H1 (cell line): ENCODE results near the gene CNR1. TPM values are rescaled to one million over a fixed set of nuclear protein-coding genes. Genes with fewer than 3 reads are reported as not detected.

ENCODE experiments used
- CTCF ChIA-PET: fragments of 300-600 bp; sonication (Branson Sonifier 250); formaldehyde crosslinking; loops from one replicate; lab custom pipeline; 2021; ENCODE audit not compliant: partially characterized antibody; lab: Charles Lee
- POLR2A ChIA-PET: fragments of 300-600 bp; sonication (Branson Sonifier 250); formaldehyde crosslinking; loops from one replicate; lab custom pipeline; 2021; ENCODE audit warnings: inconsistent platforms; ENCODE audit not compliant: partially characterized antibody; lab: Charles Lee
- DNase-seq, 2 experiments: peaks; one replicate each; pipeline versions ENCODE4 v3.0.0 to v3.0.0-alpha.2; 2010 to 2022; ENCODE audit warnings: low spot score in 2 of 2, low read depth in 1 of 2, mixed read lengths in 1 of 2
- FAIRE-seq: peaks from 2 replicates; lab custom pipeline; 2011; peaks lifted over from hg19 to GRCh38; lab: Jason Lieb, UNC
- H2AFZ ChIP-seq: 2 replicates; pipeline ENCODE4 v1.8.1; 2012; ENCODE audit warnings: low read length, inconsistent platforms
- H2AK5ac ChIP-seq: 2 replicates; pipeline ENCODE4 v1.6.1; 2013; ENCODE audit warnings: low read depth, low read length
- H2BK120ac ChIP-seq: replicated peaks from 2 replicates; pipeline ENCODE3; 2013; ENCODE audit warnings: low read depth, low read length, inconsistent platforms
- H2BK12ac ChIP-seq: 2 replicates; pipeline ENCODE4 v1.6.1; 2013; ENCODE audit warnings: low read depth, low read length
- H2BK15ac ChIP-seq: 2 replicates; pipeline ENCODE4 v1.6.1; 2013; ENCODE audit warnings: low read length
- H2BK20ac ChIP-seq: 2 replicates; pipeline ENCODE4 v1.6.1; 2013; ENCODE audit warnings: low read length
- H2BK5ac ChIP-seq: 2 replicates; pipeline ENCODE4 v1.6.1; 2013; ENCODE audit warnings: low read depth, low read length
- H3K14ac ChIP-seq: 2 replicates; pipeline ENCODE4 v1.6.1; 2013; ENCODE audit warnings: inconsistent platforms; ENCODE audit not compliant: insufficient read length
- H3K18ac ChIP-seq: 2 replicates; pipeline ENCODE4 v1.6.1; 2013; ENCODE audit warnings: low read length; ENCODE audit errors: extremely low read depth
- H3K23ac ChIP-seq: 2 replicates; pipeline ENCODE4 v1.6.1; 2013; ENCODE audit warnings: inconsistent platforms; ENCODE audit not compliant: insufficient read length
- H3K23me2 ChIP-seq: 2 replicates; pipeline ENCODE4 v1.6.1; 2013; ENCODE audit warnings: low read depth, low read length
- H3K27ac ChIP-seq: 2 replicates; pipeline ENCODE4 v1.6.1; 2011; ENCODE audit warnings: low read depth, low read length, inconsistent platforms
- H3K27me3 ChIP-seq, 4 experiments: replicated peaks in 1 of 4; 1 replicate in 1 of 4; 2 replicates in 3 of 4; pipeline versions ENCODE4 v1.6.1 to v1.8.1; 2011 to 2013; ENCODE audit warnings: low read length in 3 of 4, mild to moderate bottlenecking in 3 of 4, inconsistent platforms in 2 of 4, mixed read lengths in 2 of 4, moderate library complexity in 1 of 4; ENCODE audit not compliant: control insufficient read depth in 3 of 4, insufficient read depth in 3 of 4; ENCODE audit errors: extremely low read depth in 1 of 4
- H3K36me3 ChIP-seq, 4 experiments: 2 replicates each; pipeline versions ENCODE4 v1.6.1 to v1.8.1; 2011 to 2013; ENCODE audit warnings: mild to moderate bottlenecking in 4 of 4, low read length in 3 of 4, moderate library complexity in 2 of 4, control low read depth in 1 of 4, inconsistent platforms in 1 of 4; ENCODE audit not compliant: insufficient read depth in 4 of 4, control insufficient read depth in 2 of 4
- H3K4ac ChIP-seq: replicated peaks from 2 replicates; pipeline ENCODE3; 2013; ENCODE audit warnings: low read length, low read depth, mixed read lengths, inconsistent platforms; ENCODE audit not compliant: insufficient read length
- H3K4me1 ChIP-seq, 4 experiments: replicated peaks in 1 of 4; 1 replicate in 1 of 4; 2 replicates in 3 of 4; pipeline versions ENCODE4 v1.6.1 to v1.8.1; 2011 to 2013; ENCODE audit warnings: low read length in 3 of 4, inconsistent platforms in 2 of 4, mixed read lengths in 1 of 4; ENCODE audit not compliant: insufficient read depth in 4 of 4, control insufficient read depth in 3 of 4
- H3K4me2 ChIP-seq, 2 experiments: 2 replicates each; pipeline versions ENCODE4 v1.6.1 to v1.8.1; 2011 to 2013; ENCODE audit warnings: low read depth in 2 of 2, low read length in 2 of 2, control low read depth in 1 of 2, inconsistent platforms in 1 of 2, mild to moderate bottlenecking in 1 of 2; ENCODE audit not compliant: insufficient read depth in 1 of 2
- H3K4me3 ChIP-seq, 4 experiments: fragments of 200-600, 300-600 bp in 1 of 4; sonication (generic), shearing (Covaris generic), sonication (Bioruptor Twin) in 1 of 4; 2 replicates each; pipeline versions ENCODE4 v1.5.1 to v1.8.1; 2011 to 2016; ENCODE audit warnings: low read length in 4 of 4, low read depth in 3 of 4, control low read depth in 2 of 4, inconsistent platforms in 2 of 4, mild to moderate bottlenecking in 2 of 4, mixed read lengths in 1 of 4, moderate library complexity in 1 of 4; ENCODE audit not compliant: insufficient read depth in 2 of 4; ENCODE audit errors: extremely low read depth in 1 of 4
- H3K56ac ChIP-seq: replicated peaks from 2 replicates; pipeline ENCODE3; 2013; ENCODE audit warnings: low read depth, mild to moderate bottlenecking, mixed read lengths, low read length, inconsistent platforms; ENCODE audit not compliant: insufficient read length
- H3K79me1 ChIP-seq: 2 replicates; pipeline ENCODE4 v1.6.1; 2013; ENCODE audit warnings: low read depth, low read length, control low read depth
- H3K79me2 ChIP-seq, 2 experiments: 2 replicates each; pipeline versions ENCODE4 v1.6.1 to v1.8.1; 2012 to 2013; ENCODE audit warnings: low read length in 2 of 2, mild to moderate bottlenecking in 2 of 2, inconsistent platforms in 1 of 2; ENCODE audit not compliant: insufficient read depth in 2 of 2, control insufficient read depth in 1 of 2
- H3K9ac ChIP-seq, 4 experiments: replicated peaks in 1 of 4; 1 replicate in 1 of 4; 2 replicates in 3 of 4; pipeline versions ENCODE4 v1.6.1 to v1.8.1; 2011 to 2013; ENCODE audit warnings: low read depth in 3 of 4, low read length in 3 of 4, control low read depth in 2 of 4, mild to moderate bottlenecking in 2 of 4, moderate library complexity in 2 of 4, inconsistent platforms in 1 of 4; ENCODE audit errors: extremely low read depth in 1 of 4
- H3K9me3 ChIP-seq, 2 experiments: 2 replicates each; pipeline versions ENCODE4 v1.6.1 to v1.8.1; 2012 to 2013; ENCODE audit warnings: mild to moderate bottlenecking in 2 of 2, moderate library complexity in 2 of 2, control low read depth in 1 of 2, inconsistent platforms in 1 of 2, low read depth in 1 of 2, low read length in 1 of 2, mixed read lengths in 1 of 2; ENCODE audit not compliant: insufficient read depth in 2 of 2
- H4K20me1 ChIP-seq, 2 experiments: replicated peaks in 1 of 2; 2 replicates each; pipeline versions ENCODE3 to v1.8.1; 2011 to 2013; ENCODE audit warnings: inconsistent platforms in 2 of 2, low read length in 2 of 2, mild to moderate bottlenecking in 1 of 2; ENCODE audit not compliant: insufficient read depth in 2 of 2, control insufficient read depth in 1 of 2
- H4K5ac ChIP-seq: 2 replicates; pipeline ENCODE4 v1.6.1; 2013; ENCODE audit warnings: low read length, low read depth, mixed read lengths, inconsistent platforms; ENCODE audit not compliant: insufficient read length
- H4K8ac ChIP-seq: 2 replicates; pipeline ENCODE4 v1.8.0; 2013; ENCODE audit warnings: mild to moderate bottlenecking, moderate library complexity, low read length, inconsistent platforms; ENCODE audit not compliant: insufficient read depth; ENCODE audit errors: extremely low read depth
- H4K91ac ChIP-seq: replicated peaks from 2 replicates; pipeline ENCODE3; 2013; ENCODE audit warnings: low read length, mixed read lengths, inconsistent platforms; ENCODE audit not compliant: insufficient read length
- CREB1 ChIP-seq: IDR thresholded peaks from 2 replicates; pipeline ENCODE4 v1.6.1; 2012; ENCODE audit warnings: inconsistent platforms
- EP300 ChIP-seq, 2 experiments: IDR thresholded peaks; 1 replicate in 1 of 2; 2 replicates in 1 of 2; pipeline ENCODE4 v1.6.1; 2011 to 2012; ENCODE audit warnings: low read depth in 2 of 2, low read length in 2 of 2, mild to moderate bottlenecking in 2 of 2, borderline replicate concordance in 1 of 2, inconsistent platforms in 1 of 2, moderate library complexity in 1 of 2
- RNF2 ChIP-seq: fragments of 200-900, 300-1000 bp; sonication (generic); IDR thresholded peaks from 2 replicates; pipeline ENCODE4 v1.7.1; 2016; ENCODE audit warnings: borderline replicate concordance, low read depth, mild to moderate bottlenecking, antibody characterized with exemption, low read length; ENCODE audit not compliant: poor library complexity, severe bottlenecking; ENCODE audit errors: missing control alignments
- RXRA ChIP-seq: IDR thresholded peaks from 2 replicates; pipeline ENCODE4 v1.6.1; 2011; ENCODE audit warnings: low read depth, mild to moderate bottlenecking, low read length, moderate library complexity; ENCODE audit not compliant: insufficient read depth
- SP1 ChIP-seq: IDR thresholded peaks from 2 replicates; pipeline ENCODE4 v1.6.1; 2011; ENCODE audit warnings: low read depth, low read length
- SUZ12 ChIP-seq: fragments of 200-600 bp; sonication (generic); IDR thresholded peaks from 2 replicates; pipeline ENCODE4 v1.6.1; 2012; ENCODE audit warnings: mild to moderate bottlenecking, inconsistent platforms, low read length, moderate library complexity, mixed read lengths
- TAF7 ChIP-seq: optimal IDR thresholded peaks from 2 replicates; pipeline ENCODE3; 2011; ENCODE audit warnings: low read depth, mild to moderate bottlenecking, inconsistent platforms, low read length, moderate library complexity, borderline replicate concordance
- WGBS, 2 experiments: shearing (Covaris generic) in 1 of 2; methylation state at CpG; one replicate each; pipeline versions ENCODE4 v1.1.6 to v1.1.7; 2013 to 2015; ENCODE audit warnings: low lambda C conversion rate in 2 of 2, mixed read lengths in 2 of 2, inconsistent platforms in 1 of 2, low coverage in 1 of 2, missing lambda C conversion rate in 1 of 2; ENCODE audit not compliant: insufficient replicate concordance in 2 of 2, insufficient coverage in 1 of 2, insufficient read length in 1 of 2; ENCODE audit errors: extremely low coverage in 1 of 2, missing lambda C conversion rate in 1 of 2; 5-methylcytosine and 5-hydroxymethylcytosine counted together
- polyA plus RNA-seq, 7 experiments: library from polyadenylated mRNA; depleted of rRNA in 3 of 7; stranded (reverse) in 5 of 7; unstranded in 2 of 7; fragments of >200 nt in 5 of 7; fragments of 200-250 nt in 2 of 7; gene quantifications; 1 replicate in 5 of 7; 2 replicates in 1 of 7; 4 replicates in 1 of 7; pipeline versions ENCODE4 v1.2.1 to v1.2.3, GENCODE V29; 2011 to 2013; ENCODE audit warnings: missing spikeins in 2 of 7, mixed read lengths in 2 of 7
- total RNA-seq: library from RNA; stranded (reverse); fragmentation: NEBNext Ultra II Directional; extraction: Animal tissue kit (Norgen Biotek cat#: 25700); gene quantifications from 2 replicates; pipeline ENCODE4 v1.2.1, GENCODE V29; 2021
- TF ChIP-seq, protein P1 (sequence below): IDR thresholded peaks from 2 replicates; pipeline ENCODE4 v1.6.1; 2012; ENCODE audit warnings: inconsistent platforms

Gene CNR1
- total and polyA plus RNA-seq, 2 of the 8 experiments (the other 6 are each of a cell fraction or from before 2014, with no cell fraction given): 0.83 to 3.1 TPM

- H3K27ac ChIP-seq: no peak overlapping the region
- peaks cover 0 to 3% (median under 1%) of the 10 kb centered on the region in 4 experiments; a peak in 2 of 7 replicates for H3K27me3 ChIP-seq
- H3K4me1 ChIP-seq: peaks cover 0 to 8% (median 1%) of the 10 kb centered on the region in 4 experiments; a peak in 2 of 7 replicates
- H3K23ac ChIP-seq: no peak overlapping the region
- TF ChIP-seq CREB1 (no peak), TAF7 (no peak), SUZ12 (no peak), EP300 (IDR thresholded peaks at IDR 0.05; ENCODE audit: borderline replicate concordance in 1 of 2, low read depth in 2 of 2, low read length in 2 of 2) (no peak), RXRA (no peak), RNF2 (no peak), SP1 (no peak)
- TF ChIP-seq, protein P1, sequence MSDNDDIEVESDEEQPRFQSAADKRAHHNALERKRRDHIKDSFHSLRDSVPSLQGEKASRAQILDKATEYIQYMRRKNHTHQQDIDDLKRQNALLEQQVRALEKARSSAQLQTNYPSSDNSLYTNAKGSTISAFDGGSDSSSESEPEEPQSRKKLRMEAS: no peak
- TF ChIP-seq, all 59 proteins: peak for 0
- no peaks in the 10 kb centered on the region for H4K20me1 ChIP-seq
- H2BK120ac ChIP-seq: no peak overlapping the region
- CTCF ChIA-PET: no interaction called here
- H3K4ac ChIP-seq: no peak overlapping the region
- 88% methylated on average over 1 of the region's 1 CpG; no CpG with 5 or more reads in 1 of the 2 experiments for WGBS, 2 experiments
- FAIRE-seq: no peak
- no peak overlapping the region for H4K91ac ChIP-seq
- H3K4me3 ChIP-seq: no peak overlapping the region
- no peak overlapping the region for H3K14ac ChIP-seq
- H3K56ac ChIP-seq: no peak overlapping the region
- no peaks in the 10 kb centered on the region for H3K23me2 ChIP-seq
- no peak overlapping the region for H4K8ac ChIP-seq
- H2AK5ac ChIP-seq: no peak overlapping the region
- H3K9ac ChIP-seq: no peak overlapping the region
- no peaks in the 10 kb centered on the region for H3K79me2 ChIP-seq
- H3K4me2 ChIP-seq: no peak overlapping the region
- H4K5ac ChIP-seq: no peak overlapping the region
- no peak overlapping the region for H2BK12ac ChIP-seq
- H2BK15ac ChIP-seq: no peak overlapping the region
- no peak overlapping the region for H3K18ac ChIP-seq
- no peak overlapping the region for H2BK5ac ChIP-seq
- no peaks in the 10 kb centered on the region for H3K9me3 ChIP-seq
- no peak for DNase-seq
- H3K79me1 ChIP-seq: no peaks in the 10 kb centered on the region
- H3K36me3 ChIP-seq: no peaks in the 10 kb centered on the region
- H2BK20ac ChIP-seq: no peak overlapping the region
- H2AFZ ChIP-seq: no peak overlapping the region
- POLR2A ChIA-PET: no interaction called here
Observed at GRCh38 chr6:88137915-88138314, 28.2 kb downstream of the CNR1 start.
